ENCODE data around the gene TRIM13.

GRCh38 chr13:49996161-49996915, 504 bp upstream of the TRIM13 start:
- TF ChIP-seq CTCF (IDR thresholded peaks at IDR 0.05), result no peak
- TF ChIP-seq POLR2A (IDR thresholded peaks at IDR 0.05), result peak in 2 of 4 donors; percentile 27 to 46
- TF ChIP-seq POLR2AphosphoS5 (IDR thresholded peaks at IDR 0.05), result peak; percentile 63 to 90 (median 90)
- no peak for TF ChIP-seq EP300 (IDR thresholded peaks at IDR 0.05)
